GM18508 (cell line): ENCODE measurements around the gene HSPB8.

Experiments
- ATAC-seq: cut with Tn5 transposase; IDR thresholded peaks from one replicate; pipeline ENCODE4 v1.9.1; 2021; ENCODE audit warnings: moderate number of reproducible peaks; ENCODE audit not compliant: insufficient read depth, unreplicated experiment

The HSPB8 gene

DNA sequence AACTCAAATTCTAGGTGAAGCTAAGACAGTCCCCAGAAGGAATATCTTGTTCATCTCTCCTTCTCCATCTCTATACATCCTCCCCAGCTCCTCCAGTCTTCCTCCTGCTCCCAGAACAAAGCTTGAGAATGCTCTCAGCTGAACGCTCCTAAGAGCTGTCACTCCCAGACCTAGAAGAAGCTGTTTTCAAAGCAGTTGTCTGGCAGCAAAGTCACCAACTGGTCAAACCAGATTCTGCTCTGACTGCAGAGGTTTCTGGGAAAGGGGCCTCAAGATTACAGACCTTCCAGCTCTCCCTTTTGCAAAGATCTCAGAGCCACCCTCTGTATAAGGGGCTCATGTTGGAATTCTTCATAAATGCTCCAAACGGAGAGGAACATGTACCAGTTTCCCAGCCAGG, 9.6 kb upstream of the HSPB8 start:
- no peak for ATAC-seq

- no peak for ATAC-seq
Measured at GRCh38 chr12:119171291-119171690, 7.4 kb upstream of the HSPB8 start.

GRCh38 chr12:119171691-119172425, 6.9 kb upstream of the HSPB8 start:
- ATAC-seq, result no peak

- ATAC-seq, result no peak
Measured at GRCh38 chr12:119175081-119175480, 3.6 kb upstream of the HSPB8 start.

DNA sequence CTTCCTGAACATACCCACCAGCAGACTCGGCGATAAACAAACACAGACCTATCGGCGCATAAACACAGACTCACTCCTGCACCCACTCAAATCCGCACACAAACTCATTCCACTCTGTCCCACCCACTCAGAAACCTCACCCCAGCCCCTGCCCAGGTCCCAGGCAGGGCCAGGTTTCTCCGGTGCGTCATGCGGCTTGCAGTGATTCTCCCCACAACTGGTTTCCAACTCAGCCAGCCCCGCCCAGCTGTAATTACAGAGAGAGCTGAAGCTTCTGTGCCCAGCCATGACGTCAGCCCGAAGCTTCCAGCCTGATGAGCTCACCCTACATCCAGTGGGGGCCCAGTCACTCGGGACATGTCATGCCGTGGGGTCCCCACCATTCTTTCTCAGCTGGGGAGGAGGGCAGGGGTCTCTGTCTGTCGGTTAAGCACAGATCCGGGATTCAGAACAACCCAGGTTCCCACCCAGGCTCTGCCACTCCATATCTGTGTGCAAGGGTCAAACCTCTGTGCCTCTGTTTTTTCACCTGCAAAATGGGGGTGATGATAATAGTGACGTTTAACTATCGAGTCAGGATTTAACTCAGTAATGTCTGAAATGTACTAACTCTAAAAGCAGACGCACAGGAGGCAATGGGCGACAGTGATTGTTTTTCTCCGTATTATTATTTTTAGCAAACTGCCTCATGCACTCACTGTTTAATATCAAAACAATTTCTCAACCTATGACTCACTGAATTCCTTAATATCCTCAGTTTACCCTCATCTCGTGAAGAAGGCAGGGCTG, 2.3 kb upstream of the HSPB8 start:
- ATAC-seq, result no peak

DNA sequence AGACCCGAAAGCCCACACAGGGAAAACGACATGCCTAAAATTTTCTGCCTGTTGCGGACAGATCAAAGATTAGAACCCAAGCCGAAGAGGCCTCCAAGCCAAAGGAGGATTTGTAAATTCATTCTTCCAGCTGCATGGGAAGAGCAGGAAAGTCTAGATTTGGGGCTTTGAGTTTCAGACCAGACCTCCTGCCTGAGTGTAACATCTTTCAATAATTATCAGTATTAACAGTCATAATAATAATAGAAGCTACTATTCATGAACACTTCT, 1.7 kb upstream of the HSPB8 start:
- ATAC-seq, result no peak

- ATAC-seq, result no peak
Measured at GRCh38 chr12:119177724-119178380, 879 bp upstream of the HSPB8 start.

DNA sequence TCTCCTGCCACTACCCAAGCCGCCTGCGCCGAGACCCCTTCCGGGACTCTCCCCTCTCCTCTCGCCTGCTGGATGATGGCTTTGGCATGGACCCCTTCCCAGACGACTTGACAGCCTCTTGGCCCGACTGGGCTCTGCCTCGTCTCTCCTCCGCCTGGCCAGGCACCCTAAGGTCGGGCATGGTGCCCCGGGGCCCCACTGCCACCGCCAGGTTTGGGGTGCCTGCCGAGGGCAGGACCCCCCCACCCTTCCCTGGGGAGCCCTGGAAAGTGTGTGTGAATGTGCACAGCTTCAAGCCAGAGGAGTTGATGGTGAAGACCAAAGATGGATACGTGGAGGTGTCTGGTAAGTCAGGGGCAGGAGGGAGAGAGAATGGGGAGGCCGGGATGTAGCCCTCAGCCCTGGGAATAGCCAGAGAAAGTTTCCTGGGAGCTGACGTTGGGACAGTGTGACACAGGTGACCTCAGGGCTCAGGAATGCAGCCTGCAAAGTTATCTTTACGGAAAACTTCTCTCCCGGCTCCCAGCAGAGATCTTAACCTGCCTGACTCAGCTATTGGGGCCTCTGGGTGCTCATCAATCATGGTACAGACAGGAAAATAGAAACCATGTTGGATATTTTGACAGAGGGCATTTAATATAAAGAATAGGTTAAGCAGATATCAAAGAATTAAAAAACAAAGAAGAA, 747 bp downstream of the HSPB8 start:
- no peak for ATAC-seq

- ATAC-seq, result no peak
Measured at GRCh38 chr12:119180380-119181040, 1.8 kb downstream of the HSPB8 start.

- ATAC-seq, result no peak
Measured at GRCh38 chr12:119181202-119181601, 2.5 kb downstream of the HSPB8 start.

DNA sequence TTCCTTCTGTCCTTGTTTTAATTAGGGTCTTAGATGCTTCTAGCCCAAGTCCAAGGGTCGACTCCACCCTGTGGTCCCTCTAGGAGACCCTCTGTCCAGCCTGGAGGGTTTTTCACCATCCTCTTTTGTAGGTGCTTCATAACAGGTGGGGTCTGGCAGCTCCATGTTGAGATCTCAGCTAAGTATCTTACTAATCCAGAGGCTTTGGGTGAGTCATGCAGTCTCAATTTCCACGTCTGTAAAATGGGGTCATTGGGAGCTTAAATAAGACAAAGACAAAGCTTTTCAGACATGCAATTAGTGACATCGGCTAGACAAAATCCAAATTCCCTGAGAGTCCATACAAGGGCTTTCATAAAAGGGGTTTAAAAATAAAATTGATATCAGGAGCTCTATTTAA, 3.2 kb downstream of the HSPB8 start:
- no peak for ATAC-seq

DNA sequence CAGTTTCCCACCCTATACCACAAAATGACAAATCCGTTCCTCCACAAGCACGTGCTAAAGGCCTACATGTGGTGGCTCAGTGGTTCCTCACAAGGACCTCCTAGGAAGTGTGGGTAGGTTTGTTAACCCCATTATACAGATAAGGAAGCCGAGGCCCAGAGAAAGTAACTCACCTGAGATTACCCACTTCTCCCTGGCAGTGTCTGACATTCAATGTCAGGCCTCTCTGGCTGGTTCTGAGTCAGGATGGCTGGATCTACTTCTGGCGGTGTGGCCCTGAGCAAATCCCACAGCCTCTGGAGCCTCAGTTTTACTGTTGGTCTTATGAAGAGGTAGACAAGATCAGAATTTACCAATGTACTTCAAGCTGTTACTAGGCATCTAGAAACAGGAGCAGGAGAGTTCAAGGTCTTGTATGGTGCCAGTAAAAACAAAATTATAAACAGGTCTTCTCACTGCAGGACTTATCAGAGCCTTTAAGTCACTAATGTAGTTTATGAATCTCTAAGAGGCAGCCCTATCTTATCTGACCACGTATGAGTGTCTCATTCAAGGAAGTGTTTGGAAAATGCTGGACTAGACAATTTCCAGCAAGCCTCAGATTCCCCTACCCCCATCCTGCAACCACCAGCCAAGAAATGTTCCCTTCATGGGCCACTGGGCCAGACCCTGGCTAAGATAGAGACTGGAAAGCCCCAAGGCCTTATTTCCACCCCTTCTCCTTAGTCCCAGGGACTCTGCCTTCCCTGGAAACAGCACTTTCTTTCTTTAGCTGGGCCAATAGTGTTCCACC, 4.2 kb downstream of the HSPB8 start:
- no peak for ATAC-seq

- no peak for ATAC-seq
Measured at GRCh38 chr12:119183942-119184695, 5.4 kb downstream of the HSPB8 start.

DNA sequence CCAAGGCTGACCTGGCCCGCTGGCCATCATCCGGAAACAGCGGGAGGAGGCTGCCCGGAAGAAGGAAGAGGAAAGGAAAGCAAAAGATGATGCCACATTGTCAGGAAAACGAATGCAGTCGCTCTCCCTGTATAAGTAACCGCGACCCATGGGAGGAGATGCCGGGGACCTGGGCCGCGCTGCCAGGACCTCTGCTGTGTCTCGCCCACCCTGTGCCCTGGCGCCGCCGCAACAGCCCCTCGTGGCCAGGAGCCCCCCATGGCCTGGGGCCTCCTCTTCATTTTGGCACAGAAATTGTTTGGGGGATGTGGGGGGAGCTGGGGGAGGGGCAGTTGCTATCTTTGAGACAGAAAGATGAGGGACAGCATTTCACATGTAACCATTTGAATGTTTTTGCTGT, 16.5 kb downstream of the HSPB8 start:
- ATAC-seq, result no peak

GRCh38 chr12:119198440-119198839, 19.7 kb downstream of the HSPB8 start:
- ATAC-seq, result no peak

- no peak for ATAC-seq
Measured at GRCh38 chr12:119200601-119201000, 21.9 kb downstream of the HSPB8 start.

- ATAC-seq, result no peak
Measured at GRCh38 chr12:119201789-119202543, 23.2 kb downstream of the HSPB8 start.

GRCh38 chr12:119202544-119202943, 23.8 kb downstream of the HSPB8 start:
- ATAC-seq, result no peak
